DND-41 (cell line): ENCODE results near the gene FMN1.

Experiments used
- EZH2 ChIP-seq: IDR thresholded peaks from 3 replicates; pipeline ENCODE4 v1.6.1; 2012; ENCODE audit warnings: borderline replicate concordance, low read depth, mild to moderate bottlenecking, moderate library complexity, low read length, inconsistent platforms; ENCODE audit not compliant: severe bottlenecking
- TF ChIP-seq, protein P1 (sequence below): IDR thresholded peaks from 2 replicates; pipeline ENCODE4 v1.5.1; 2012; ENCODE audit warnings: borderline replicate concordance, low read length, moderate library complexity, mild to moderate bottlenecking; ENCODE audit not compliant: poor library complexity, severe bottlenecking; ENCODE audit errors: extremely low read depth

DNA sequence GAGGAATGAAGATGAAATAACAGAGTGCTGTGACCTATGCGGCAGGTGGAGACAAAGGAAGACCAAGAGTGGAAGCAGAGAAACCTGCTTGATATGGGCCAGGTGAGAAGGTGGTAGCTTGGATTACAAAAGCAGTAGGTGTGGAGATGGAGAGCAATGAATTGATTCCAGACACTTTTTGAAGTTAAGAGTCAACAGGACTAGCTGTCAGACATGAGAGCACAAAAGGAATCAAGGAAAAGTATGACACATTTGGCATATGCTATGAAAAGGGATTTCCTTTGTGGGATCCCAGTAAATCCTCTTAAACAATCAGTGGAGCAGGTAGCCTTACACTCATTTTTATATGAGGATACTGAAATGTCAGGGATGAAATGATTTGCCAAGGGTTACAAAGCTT is 316.2 kb downstream of the FMN1 start:
- TF ChIP-seq, protein P1, sequence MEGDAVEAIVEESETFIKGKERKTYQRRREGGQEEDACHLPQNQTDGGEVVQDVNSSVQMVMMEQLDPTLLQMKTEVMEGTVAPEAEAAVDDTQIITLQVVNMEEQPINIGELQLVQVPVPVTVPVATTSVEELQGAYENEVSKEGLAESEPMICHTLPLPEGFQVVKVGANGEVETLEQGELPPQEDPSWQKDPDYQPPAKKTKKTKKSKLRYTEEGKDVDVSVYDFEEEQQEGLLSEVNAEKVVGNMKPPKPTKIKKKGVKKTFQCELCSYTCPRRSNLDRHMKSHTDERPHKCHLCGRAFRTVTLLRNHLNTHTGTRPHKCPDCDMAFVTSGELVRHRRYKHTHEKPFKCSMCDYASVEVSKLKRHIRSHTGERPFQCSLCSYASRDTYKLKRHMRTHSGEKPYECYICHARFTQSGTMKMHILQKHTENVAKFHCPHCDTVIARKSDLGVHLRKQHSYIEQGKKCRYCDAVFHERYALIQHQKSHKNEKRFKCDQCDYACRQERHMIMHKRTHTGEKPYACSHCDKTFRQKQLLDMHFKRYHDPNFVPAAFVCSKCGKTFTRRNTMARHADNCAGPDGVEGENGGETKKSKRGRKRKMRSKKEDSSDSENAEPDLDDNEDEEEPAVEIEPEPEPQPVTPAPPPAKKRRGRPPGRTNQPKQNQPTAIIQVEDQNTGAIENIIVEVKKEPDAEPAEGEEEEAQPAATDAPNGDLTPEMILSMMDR = no peak
- TF ChIP-seq EZH2 = no peak
